SW480 (cell line): Measurements from ENCODE around the gene FANCD2OS.
"Not testable (repeated sequence)": the region's sequence is repeated elsewhere in the genome, so short reads cannot be mapped to it uniquely, and the experiment has no call there.

Source experiments
- DNase-seq: peaks from one replicate; pipeline ENCODE4 v3.0.0-alpha.2; 2016; ENCODE audit warnings: low spot score

Gene FANCD2OS

GRCh38 chr3:10108091-10108490 is at the start of gene FANCD2OS:
Gene FANCD2OS, minus strand, starts transcription at chr3:10108255. Its CDS starts 3,481 bp downstream, at chr3:10104774.
- DNase-seq, result no peak

GRCh38 chr3:10157031-10157430 is 49.0 kb upstream of the FANCD2OS start:
- no peak for DNase-seq

GRCh38 chr3:10155658-10156057 is 47.6 kb upstream of the FANCD2OS start:
- no peak for DNase-seq

GRCh38 chr3:10155123-10155472 is 47.0 kb upstream of the FANCD2OS start:
- DNase-seq, result no peak

- no peak for DNase-seq
Observed at GRCh38 chr3:10154335-10155122, 46.5 kb upstream of the FANCD2OS start.

- DNase-seq, result no peak
Observed at GRCh38 chr3:10150987-10151386, 42.9 kb upstream of the FANCD2OS start.

GRCh38 chr3:10149226-10149625 is 41.2 kb upstream of the FANCD2OS start:
- DNase-seq, result no peak

- DNase-seq, result no peak
Observed at GRCh38 chr3:10145685-10146084, 37.6 kb upstream of the FANCD2OS start.

- DNase-seq, result peak; percentile 28
Observed at GRCh38 chr3:10142707-10143560, 34.9 kb upstream of the FANCD2OS start.

- no peak for DNase-seq
Observed at GRCh38 chr3:10140996-10141546, 33.0 kb upstream of the FANCD2OS start.

- DNase-seq, result no peak
Observed at GRCh38 chr3:10137178-10137577, 29.1 kb upstream of the FANCD2OS start.

- DNase-seq, result no peak
Observed at GRCh38 chr3:10136426-10137005, 28.5 kb upstream of the FANCD2OS start.

- DNase-seq, result not testable (repeated sequence)
Observed at GRCh38 chr3:10135872-10136271, 27.8 kb upstream of the FANCD2OS start.

GRCh38 chr3:10122724-10123123 is 14.7 kb upstream of the FANCD2OS start:
- no peak for DNase-seq

- DNase-seq, result no peak
Observed at GRCh38 chr3:10121064-10121463, 13.0 kb upstream of the FANCD2OS start.

- no peak for DNase-seq
Observed at GRCh38 chr3:10119376-10119775, 11.3 kb upstream of the FANCD2OS start.

- DNase-seq, result no peak
Observed at GRCh38 chr3:10116928-10117327, 8.9 kb upstream of the FANCD2OS start.

- peak; percentile 6 for DNase-seq
Observed at GRCh38 chr3:10116138-10116460, 8.0 kb upstream of the FANCD2OS start.

GRCh38 chr3:10115326-10116137 is 7.5 kb upstream of the FANCD2OS start, which contains the start of gene BRK1:
Gene BRK1, plus strand, starts transcription at chr3:10115675. Its CDS starts 27 bp downstream, at chr3:10115702.
- peak; percentile 96 for DNase-seq

- no peak for DNase-seq
Observed at GRCh38 chr3:10106919-10107318, 1.1 kb downstream of the FANCD2OS start.

- no peak for DNase-seq
Observed at GRCh38 chr3:10099041-10099440, 9.0 kb downstream of the FANCD2OS start.

GRCh38 chr3:10093678-10094077 is 14.4 kb downstream of the FANCD2OS start:
- DNase-seq, result no peak
